ENCODE data around the gene NPHP4.
A peak's percentile ranks its signal among the peaks of the same experiment; 100 is the strongest.
"Not testable (repeated sequence)": the region's sequence is repeated elsewhere in the genome, so short reads cannot be mapped to it uniquely, and the experiment has no call there.

Gene NPHP4

DNA sequence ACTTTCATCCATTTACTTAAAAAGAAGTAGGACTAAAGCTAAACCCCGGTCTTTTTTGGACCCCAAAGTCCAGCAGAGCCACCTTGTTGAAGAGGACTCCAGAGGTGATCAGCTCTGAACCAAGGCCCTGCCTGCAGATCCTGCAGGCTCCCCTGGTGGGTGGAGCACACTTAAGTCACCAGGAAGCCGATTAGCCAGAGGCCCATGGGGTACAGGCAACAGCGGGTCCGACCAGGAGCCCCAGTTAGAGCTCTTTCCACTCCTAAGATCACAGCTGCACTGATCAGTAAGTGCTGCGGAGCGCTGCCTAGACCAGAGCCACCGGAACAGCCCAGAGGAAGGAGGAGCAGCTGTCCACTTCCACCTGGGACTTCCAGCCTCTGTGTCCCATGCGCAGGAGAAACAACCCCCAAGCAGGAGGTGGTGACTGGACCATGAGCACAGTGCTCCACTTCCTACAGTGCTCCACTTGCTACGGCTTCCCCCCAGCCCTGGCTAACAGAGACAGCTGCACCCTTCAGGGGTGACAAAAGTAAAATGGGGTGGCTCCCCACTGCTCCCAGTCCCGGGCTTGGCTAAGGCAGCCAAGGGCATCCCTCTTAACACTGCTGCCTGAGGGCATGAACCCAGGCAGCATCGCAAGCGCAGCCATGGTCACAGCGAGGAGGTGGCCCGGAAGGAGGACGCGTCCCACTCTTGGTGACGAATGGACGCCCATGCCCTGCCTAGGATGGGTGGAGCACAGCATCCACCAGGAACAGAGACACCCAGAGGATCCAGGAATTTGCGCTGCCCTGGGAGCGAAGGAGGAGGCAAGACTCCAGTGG is 58.0 kb downstream of the NPHP4 start:
- no peak for DNase-seq (ENCODE audit: low read depth, low spot score)

DNA sequence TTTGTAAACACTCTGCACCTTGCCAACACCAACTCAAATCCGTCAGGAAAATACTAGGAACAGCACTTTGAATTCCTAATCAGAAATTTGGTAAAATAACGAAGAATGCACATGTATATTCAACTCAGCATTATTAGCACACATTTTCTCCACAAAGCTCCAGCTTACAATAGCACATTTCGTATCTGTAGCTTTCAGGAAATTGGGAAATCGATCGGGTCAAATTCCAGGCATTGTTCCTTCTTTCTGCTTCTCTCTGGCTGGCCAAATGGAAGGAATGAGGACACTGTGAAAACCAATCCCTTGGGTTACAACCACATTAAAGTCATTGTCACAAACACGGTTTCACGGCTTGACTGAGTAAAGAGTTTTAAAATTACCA is 58.6 kb downstream of the NPHP4 start:
- DNase-seq (ENCODE audit: low read depth, low spot score), result no peak

DNA sequence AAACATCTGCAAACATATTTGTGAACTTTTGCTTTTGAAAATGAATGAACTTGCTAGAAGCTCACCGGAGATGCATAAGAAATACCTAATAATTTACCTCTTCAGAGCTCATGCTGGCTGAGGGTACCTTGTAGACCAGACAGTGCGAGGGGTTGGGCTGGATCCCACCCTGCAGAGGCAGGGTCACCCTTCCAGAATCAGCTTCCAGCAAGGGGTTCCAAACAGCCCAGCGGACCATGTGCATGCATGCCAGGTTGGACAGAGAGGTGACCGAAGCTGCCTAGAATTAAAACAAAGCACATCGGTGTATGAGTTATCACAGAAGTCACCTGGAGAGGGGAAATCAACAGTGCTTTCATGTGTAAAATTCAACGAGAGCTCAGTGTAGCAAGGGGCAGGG is 59.2 kb downstream of the NPHP4 start:
- no peak for DNase-seq (ENCODE audit: low read depth, low spot score)

DNA sequence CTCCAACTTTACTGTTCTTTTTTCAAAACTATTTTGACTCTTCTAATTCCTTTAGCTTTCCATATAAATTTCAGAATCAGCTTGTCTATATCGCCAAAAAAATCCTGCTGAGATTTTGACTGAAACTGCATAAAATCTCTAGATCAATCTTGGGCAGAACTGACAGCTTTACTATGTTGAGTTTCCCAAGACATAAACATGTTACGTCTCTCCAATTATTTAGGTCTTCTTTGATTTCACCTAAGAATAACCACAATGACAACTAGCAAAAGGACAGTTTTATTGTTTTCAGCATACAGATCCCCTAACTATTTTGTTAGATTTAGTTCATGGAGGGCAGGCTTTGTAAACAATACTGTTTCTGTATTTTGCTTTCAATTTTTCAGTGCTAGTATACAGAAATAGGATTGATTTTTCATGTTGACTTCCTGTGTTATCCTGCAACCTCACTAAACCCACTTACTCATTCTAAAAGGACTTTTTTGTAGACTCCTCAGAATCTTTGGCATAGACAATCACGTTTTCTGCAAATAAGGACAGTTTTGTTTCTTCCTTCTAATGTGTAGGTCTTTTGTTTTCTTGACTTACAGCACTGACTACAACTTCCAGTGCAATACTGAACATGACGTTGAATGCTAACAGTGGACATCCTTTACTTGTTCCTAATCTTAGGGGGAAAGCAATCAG is 63.4 kb downstream of the NPHP4 start:
- no peak for DNase-seq (ENCODE audit: low read depth, low spot score)

DNA sequence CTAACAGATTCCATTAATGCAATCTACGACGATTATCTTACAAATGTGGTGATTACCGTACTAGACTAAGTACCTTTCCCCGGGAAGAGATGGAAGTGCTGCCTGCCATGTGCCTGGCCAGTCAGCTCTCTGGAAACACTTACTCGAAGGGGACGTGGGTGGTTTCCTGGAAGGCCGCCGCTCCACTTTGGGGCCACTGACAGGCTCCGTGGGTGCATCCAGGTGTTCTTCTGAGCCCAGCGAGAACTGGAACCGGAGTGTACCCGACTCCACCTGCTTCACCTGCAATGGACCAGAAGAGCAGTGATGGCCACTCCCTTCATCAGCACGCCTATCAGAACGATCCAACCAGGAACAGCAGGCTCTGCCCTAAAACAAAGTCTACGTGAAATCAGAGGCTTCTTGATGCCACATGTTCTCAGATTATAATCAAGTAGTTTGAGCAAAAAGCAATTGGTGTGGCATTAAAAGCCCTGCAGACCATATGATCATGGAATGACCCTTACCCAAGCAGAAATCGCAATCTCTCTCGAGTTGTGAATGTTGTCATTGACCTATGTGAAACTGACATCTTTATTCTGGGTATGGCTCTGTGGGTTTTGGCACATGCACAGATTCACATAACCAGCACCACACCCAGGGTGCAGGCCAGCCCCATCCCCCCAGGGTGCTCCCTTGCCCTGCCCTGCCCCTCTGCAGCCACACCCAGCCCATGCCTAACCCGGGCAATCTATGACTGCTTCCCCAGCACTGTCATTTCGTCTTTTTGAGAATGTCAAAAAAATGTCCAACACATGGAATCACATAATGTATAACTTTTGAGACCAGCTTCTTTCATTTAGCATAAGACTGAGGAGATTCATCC is 64.5 kb downstream of the NPHP4 start:
- DNase-seq (ENCODE audit: low read depth, low spot score), result no peak

DNA sequence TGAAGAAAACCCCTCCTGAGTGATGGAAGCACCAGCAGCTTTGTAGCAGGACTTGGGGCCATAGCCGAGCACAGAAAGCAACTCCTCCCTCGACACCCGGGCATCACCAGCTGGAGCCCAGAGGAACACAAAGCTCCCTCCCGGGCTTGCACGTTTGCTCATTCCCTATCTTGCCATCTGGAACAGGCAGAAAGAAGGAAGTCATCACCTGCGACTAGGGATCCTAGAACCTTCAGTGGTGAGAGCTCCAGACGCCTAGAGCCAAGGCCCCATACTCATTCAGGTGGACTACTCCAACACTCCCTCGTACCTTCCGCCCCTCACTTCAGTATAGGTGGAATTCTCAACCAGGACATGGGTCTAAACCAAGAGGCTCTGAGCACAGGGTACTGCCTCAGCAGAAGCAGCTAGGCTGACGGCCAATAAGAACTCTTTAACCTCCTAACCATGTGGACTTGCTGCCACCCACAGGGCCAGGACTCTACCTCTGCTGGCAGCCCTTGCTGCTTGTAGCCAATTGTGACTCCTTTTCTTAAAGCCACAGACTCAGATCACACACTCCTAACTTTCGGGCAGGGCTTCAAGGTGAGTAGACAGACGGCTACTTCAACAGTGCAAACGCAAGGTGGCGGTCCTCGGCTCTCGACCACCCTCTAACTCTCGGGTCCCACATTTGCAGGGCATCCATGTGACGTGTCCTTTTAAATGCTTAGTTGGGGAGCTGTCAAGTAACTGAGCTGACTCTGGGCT is 65.4 kb downstream of the NPHP4 start:
- DNase-seq (ENCODE audit: low read depth, low spot score), result no peak

DNA sequence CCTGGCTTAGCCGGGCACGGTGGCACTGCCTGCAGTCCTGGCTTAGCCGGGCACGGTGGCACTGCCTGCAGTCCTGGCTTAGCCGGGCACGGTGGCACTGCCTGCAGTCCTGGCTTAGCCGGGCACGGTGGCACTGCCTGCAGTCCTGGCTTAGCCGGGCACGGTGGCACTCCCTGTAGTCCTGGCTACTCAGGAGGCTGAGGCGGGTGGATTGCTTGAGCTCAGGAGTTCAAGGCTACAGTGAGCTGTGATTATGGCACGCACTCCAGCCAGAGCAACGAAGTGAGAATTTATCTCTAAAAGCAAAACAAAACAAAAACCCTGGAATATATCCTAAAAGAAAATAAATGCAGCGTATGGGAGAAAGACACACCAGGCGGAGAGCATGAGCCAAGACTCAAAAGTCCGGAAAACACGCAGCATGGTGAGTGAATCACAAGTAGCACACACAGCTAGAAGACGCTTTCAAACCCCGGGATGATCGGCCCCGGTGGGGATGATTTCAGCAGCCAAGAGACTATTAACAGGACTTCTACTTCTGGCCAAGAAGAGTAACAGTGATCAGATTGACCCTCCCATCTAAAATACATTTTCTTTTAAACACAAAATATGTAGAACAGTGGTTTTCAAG is 69.4 kb downstream of the NPHP4 start:
- not testable (repeated sequence) for DNase-seq (ENCODE audit: low read depth, low spot score)

DNA sequence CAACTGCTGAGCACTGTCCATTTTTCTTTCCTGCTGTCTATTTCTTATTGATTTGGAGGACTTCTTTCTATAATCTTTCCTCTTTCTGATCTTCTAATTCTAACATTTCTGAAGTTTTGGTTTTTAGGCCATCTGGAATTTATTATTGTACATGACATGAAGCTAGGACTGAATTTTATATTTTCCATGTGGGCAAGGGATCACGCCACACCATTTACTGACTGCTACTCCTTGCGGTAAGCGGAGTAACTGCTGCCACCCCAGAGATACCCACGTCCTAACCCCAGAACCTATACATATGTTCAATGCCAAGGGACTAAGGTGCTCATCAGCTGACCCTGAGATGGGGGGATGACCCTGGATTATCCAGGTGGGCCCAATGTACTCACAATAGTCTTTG is 70.6 kb downstream of the NPHP4 start:
- DNase-seq (ENCODE audit: low read depth, low spot score), result no peak

DNA sequence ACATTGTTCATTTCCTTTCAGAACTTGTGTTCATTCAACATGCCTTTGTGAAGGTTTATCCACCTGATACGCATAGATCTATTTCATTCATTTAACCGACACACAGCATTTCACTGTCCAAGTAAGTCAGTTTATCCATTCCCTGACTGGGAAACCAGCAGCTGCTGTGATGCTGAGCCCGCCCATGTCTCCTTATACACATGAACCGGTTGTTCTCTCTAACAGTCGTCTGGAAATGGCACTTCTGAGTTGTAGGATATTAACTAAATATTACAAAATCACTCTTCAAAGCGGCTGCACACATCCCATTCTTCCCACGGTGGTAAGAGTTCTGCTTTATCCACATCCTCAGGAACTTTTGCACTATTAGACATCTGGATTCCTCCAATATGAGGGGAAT is 71.1 kb downstream of the NPHP4 start:
- no peak for DNase-seq (ENCODE audit: low read depth, low spot score)

DNA sequence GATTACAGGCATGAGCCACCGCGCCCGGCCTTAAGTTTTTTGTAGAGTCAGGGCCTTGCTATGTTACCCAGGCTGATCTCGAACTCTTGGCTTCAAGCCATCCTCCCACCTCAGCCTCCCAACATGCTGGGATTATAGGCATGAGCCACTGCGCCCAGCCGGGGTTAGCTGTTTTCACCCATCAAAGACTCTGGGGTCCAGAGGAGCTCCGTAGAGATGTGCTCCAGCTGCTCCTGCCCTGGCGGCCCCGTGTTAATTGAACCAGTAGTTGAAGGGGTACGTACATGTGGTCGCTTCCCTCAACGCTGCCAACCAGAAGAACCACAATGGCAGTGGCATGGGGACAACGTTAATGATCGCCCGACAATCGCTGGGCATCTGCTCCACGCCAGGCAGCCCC is 72.0 kb downstream of the NPHP4 start:
- no peak for DNase-seq (ENCODE audit: low read depth, low spot score)

DNA sequence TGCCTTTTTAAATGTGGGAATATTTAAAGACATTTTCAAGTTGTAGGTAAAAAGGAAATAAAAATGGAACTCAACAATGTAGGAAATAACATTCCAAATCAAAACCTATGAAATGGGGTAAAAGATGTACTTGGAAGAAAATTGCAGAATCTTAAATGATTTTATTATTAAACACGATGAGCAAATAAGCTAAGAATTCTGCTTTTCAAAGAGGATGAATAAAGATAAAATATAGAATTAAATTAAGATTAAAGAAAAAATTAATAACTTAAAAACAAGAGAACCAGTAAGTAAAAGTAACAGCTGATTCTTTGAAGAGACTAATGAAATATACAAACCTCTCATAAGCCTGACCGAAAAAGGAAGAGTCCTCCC is 74.0 kb downstream of the NPHP4 start:
- no peak for DNase-seq (ENCODE audit: low read depth, low spot score)

DNA sequence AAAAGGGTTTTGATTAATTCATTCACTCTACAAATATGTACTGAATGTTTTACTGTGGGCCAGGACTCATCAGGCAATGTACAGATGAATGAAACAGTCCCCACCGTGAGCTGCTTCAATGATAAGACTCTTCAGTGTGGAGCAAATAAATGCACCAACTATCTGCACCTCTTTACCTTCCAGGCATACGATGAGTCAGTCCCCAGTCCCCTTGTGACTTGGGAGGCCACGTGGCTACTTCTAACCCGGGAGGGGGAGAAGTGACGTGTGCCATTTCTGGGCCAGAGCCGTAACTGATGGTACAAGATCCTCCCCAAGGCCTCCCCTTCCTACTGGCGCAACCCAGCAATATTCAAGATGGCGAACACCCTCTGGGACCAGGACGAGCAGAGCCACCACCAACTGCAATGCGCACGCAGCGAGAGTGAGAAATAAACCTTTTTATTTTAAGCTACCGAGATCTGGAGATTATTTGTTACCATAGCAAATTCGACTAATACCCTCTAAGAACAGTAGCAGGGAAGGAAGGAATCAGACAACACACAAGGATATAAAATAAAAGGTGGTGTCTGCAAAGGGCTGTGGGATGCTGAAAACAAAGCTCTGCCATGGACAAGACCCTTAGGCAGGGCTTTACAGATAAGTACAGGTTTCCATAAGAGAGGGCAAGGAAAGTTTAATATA is 74.5 kb downstream of the NPHP4 start:
- no peak for DNase-seq (ENCODE audit: low read depth, low spot score)

DNA sequence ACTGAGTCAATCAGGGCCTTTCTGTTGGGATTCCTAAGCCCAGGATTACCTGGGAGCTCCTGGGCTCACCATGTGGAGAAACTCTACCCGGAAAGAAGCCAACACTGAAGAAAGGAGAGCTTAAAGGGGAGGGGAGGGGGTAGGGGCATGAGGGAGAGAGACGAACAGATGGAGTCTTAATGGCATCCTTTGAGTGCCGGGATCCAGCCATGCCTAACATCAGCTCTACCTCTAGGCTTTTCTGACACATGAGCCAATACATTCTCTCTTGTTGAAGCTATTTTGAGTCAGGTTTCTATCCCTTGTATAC is 75.0 kb downstream of the NPHP4 start:
- DNase-seq (ENCODE audit: low read depth, low spot score), result no peak

DNA sequence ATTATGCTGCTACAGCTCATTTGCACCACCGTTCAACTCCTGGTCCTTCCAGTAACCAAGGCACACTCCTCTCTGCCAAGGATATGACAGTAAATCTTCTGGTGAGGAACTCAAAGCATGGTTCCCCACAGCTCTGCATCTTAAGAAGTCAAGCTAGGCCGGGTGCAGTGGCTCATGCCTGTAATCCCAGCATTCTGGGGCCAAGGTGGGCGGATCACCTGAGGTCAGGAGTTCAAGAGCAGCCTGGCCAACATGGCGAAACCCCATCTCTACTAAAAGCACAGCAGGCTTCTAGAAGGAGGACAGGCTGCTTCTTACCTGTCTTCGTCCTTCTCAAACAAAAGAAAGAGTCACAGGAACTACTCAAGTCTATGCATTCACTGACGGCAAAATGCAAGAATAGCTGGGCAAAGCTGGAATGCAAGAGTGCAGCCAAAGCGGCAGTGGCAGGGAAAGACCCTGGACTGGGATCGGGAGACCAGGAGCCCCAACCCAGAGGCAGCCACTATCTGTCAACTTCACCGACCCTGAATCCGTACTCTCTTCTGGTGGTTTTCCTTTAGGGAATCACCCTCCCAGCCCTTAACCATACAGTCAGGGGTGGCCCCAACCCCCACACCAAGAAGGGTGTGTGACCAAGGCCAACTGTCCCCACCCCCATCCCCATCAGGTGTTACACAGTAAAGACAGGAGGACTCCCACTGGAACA is 75.5 kb downstream of the NPHP4 start:
- DNase-seq (ENCODE audit: low read depth, low spot score), result no peak

DNA sequence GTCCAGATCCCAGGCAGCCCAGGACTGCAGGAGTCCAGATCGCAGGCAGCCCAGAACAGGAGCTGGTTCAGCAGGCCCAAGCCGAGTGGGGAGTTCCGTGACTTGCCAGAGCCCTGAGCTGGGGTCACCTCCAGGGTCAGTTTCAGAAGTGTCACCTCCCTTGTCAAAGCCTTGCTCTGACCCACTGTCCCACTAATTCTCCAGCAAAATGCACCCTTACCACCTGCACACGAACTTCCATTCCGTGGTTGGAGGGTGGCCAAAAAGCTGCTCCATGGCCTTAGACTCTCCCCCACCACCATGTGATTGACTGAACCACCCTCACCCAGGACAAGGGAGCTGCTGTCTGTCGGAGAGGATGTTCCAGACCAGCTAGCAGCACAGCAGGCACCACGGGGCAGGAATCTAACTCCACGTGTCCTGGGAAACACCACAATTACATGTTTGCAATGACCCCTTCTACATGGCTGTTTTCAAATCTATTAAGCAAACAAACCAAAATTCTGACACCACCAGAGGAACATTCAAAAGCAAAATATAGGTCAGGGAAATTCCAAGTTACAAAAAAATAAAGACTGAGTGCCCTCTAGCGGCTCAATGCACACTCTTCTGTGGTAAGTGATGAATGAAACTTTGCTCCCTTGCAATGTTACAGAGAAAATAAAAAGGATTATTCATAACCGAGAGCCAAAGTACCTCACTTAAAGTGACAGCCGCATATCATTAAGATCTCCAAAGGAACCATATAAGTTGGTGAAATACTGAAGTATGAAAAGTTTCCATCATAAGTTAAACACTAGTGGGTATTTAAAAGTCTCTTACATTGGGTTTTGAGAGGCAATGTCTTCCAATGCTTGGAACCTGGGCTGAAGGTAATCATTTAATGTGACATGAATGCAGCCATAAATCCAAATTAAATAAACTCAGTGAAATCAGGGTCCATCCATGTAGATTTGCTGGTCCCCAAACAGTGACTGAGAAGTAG is 76.3 kb downstream of the NPHP4 start:
- DNase-seq (ENCODE audit: low read depth, low spot score), result peak; percentile 72

DNA sequence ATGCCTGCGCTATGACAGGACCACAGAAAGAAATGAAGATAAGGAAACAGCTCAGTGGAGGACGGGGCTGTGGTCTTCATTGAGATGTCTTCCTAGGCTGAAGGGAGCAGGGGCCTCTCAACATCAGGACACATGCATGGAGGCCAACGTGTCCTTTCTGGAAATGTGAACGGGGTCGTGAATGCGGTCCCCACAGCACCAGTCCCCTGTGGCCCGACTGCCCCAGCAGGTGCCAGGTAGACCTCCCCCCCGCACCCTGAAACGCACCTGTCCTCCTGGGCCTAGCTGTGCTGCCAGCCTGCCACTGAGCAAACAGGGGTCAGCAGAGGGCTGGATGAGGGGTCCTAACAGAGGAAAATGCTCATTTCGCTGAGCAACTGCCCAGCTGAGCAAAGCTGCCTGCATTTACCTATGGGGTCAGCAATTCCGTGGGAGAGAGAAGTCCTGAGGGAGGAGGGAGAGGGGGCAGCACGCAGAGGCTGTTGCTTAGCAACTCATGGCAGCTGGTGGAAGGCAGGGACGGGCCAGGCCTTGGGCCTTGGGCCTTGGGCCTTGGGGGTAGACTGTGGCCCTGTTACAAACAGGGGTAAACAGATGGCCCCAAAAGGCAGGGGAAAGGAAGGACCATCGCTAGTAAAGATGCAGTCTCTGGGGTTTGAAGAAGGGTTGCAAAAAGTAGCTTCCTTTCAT is 77.4 kb downstream of the NPHP4 start:
- no peak for DNase-seq (ENCODE audit: low read depth, low spot score)

DNA sequence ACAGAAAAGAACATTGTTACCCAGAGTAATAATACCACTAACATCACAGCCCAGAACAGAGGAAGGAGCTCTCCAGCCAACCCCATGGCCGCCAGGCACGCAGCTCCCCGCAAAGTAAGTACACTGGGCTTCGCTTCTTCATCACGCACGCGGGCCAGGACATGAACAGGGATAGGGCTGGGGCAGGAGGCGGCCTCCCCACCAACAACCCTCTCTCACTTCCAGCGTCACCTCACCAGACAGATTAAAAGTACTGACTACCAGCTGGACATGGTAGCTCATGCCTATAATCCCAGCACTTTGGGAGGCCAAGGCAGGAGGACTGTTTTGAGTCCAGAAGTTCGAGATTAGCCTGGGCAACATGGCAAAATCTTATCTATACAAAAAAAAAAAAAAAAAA is 78.3 kb downstream of the NPHP4 start:
- DNase-seq (ENCODE audit: low read depth, low spot score), result no peak

DNA sequence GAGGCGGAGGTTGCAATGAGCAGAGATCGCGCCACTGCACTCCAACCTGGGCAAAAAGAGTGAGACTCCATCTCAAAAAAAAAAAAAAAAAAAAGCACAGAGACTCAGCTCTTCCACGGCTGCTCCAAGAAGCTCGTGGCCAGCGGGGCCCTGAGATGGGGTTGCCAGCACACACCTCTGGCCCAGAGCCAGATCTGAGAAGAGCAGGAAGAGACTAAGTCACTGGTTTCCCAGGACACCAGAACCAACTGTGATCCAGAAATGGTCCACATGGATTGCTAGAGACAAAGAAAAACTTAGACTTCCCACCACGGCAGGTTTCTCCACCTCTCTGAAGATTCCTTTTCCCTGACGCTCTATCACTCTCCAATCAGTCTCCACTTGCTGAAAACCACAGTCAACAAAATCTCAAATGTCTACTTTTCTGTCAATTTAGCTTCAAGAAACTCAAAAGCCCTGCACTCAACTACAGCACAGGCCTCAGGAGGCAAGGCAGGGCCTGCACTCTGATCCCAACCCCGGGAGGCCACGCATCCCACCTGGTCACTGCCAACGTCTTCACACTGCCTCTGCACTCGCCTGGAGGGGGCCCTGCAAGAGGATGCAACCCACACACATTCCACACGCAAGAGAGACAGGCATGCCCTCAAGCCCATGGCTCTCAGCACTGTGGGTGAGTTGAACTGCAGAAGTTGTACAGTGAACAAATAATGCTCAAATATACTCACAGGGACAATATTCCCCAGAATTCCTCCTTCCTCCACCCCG is 79.0 kb downstream of the NPHP4 start:
- no peak for DNase-seq (ENCODE audit: low read depth, low spot score)
